HCEC 1CT (cell line): ENCODE measurements around the gene TM2D1.
A peak's percentile ranks its signal among the peaks of the same experiment; 100 is the strongest.
"Not testable (repeated sequence)": the region's sequence is repeated elsewhere in the genome, so short reads cannot be mapped to it uniquely, and the experiment has no call there.

Experiments used
- DNase-seq: peaks from one replicate; pipeline ENCODE4 v3.0.0-alpha.2; 2017

The TM2D1 gene

DNA sequence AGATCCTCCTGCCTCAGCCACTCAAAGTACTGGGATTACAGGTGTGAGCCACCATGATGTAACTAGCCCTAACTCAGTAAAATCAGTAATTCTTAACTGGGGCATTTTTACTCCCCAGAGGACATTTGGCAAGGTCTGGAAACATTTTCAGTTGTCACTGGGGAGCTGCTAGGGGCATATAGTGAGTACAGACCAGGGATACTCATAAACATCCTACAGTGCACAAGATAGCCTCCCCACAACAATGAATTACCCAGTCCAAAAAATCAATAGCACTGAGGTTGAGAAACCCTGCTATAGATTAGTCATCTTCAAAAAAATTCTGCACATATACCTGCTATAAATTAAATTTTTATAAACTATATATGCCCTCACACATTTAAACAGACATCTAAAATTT lies 13.0 kb downstream of the TM2D1 start:
- DNase-seq = no peak

DNA sequence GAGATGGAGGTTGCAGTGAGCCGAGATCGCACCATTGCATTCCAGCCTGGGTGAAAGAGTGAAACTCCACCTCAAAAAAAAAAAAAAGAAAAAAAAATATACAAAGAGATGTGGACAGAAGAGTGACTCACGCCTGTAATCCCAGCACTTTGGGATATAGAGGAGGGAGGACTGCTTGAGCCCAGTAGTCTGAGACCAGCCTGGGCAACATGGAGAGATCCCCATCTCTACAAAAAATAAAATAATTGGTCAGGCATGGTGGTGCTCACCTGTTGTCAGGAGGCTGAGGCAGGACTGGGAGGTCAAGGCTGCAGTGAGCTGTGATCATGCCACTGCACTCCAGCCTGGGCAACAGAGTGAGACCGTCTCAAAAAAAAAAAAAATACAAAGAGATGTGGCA lies 13.7 kb downstream of the TM2D1 start:
- DNase-seq = peak; percentile 59

GRCh38 chr1:61709908-61710289 lies 15.0 kb downstream of the TM2D1 start:
- no peak for DNase-seq

GRCh38 chr1:61708953-61709907 lies 15.7 kb downstream of the TM2D1 start:
- DNase-seq = no peak

DNA sequence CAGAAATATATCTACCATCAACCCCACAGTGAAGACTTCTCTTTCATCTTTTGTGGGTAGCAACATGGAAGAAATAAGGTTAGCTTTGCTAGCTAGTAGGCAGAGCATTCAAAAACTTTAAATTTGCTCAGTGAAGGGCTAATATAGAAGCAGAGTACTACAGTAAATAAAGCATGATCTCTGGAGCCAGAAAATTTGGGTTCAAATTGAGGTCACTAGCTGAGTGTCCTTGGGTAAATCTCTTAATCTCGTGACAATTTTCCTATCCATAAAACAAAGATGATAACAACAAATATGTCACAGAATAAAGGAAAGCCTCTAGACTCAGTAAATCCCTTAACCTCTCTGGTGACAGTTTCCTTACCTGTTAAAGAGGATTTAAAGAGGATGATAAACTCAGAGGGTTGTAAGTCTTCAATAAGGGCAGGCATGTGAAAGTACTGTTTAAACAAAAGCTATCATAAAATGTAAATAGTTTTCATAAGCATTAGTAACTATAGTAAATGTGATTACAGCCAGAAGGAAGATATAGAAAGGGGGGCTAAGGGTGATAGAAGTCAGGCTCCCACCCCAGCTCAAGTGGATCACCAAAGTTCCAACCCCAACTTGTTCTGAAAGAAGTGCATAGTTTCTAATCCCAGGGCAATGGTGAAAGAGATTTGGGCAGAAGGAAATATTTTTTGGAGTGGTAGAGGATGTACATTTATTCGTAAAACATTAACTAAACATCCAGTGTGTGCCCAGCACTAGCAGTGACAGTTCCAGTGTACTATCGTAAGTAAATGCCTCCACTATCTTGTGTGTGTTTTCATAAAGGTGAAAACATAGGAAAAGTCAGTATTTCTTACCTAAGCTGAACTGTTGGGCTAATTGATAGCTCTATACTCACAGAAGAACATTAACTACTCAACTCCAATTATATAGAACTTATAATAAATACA lies 24.8 kb downstream of the TM2D1 start:
- no peak for DNase-seq

GRCh38 chr1:61692155-61692800 lies 32.7 kb downstream of the TM2D1 start:
- DNase-seq = peak; percentile 72

GRCh38 chr1:61687901-61688300 lies 37.0 kb downstream of the TM2D1 start:
- DNase-seq = peak; percentile 57

GRCh38 chr1:61682891-61683290 lies 42.0 kb downstream of the TM2D1 start:
- no peak for DNase-seq

DNA sequence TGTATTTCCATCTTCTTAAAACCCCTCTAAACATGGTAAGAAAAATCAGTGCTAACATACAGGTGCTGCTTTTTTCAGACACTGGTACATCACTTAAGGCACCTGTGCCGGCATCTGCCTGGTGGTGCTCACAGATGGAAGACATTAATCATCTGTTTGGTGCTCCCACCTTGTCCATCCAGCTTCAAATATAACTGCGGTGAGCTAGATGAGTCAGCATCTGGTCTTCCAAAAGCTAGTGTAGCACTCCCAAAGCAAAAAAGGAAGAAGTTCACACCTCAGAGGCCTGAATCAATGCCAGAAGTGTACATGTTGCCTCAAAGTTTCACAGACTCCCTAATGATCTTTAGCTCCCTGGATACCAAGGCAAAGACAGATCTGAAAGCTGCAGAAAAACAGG lies 44.4 kb downstream of the TM2D1 start:
- no peak for DNase-seq

DNA sequence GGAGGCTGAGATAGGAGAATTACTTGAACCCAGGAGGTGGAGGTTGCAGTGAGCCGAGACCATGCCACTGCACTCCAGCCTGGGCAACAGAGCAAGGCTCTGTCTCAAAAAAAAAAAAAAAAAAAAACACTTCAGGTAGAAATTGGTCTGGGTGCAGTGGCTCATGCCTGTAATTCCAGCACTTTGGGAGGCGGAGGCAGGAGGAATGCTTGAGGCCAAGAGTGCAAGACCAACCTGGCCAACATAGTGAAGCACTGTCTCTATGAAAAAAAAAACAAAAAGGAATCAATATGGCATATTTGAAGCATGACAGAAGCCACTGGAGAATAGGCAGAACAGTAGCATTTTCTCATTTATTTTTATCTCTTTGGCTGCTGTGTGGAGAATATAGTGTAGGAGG lies 48.1 kb downstream of the TM2D1 start:
- not testable (repeated sequence) for DNase-seq

GRCh38 chr1:61674221-61674620 lies 50.7 kb downstream of the TM2D1 start:
- peak; percentile 9 for DNase-seq

DNA sequence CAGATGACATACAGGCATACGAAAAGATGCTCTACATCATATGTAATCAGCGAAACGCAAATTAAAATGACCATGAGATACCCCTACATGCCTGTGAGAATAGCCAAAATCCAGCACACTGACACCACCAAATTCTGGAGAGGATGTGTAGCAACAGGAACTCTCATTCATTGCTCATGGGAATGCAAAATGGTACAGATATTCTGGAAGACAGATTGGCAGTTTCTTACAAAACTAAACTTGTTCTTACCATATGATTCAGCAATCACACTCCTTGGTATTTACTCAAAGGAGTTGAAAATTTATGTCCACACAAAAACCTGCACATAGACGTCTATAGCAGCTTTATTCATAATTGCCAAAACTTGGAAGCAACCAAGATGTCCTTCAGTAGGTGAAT lies 52.6 kb downstream of the TM2D1 start:
- DNase-seq = no peak

DNA sequence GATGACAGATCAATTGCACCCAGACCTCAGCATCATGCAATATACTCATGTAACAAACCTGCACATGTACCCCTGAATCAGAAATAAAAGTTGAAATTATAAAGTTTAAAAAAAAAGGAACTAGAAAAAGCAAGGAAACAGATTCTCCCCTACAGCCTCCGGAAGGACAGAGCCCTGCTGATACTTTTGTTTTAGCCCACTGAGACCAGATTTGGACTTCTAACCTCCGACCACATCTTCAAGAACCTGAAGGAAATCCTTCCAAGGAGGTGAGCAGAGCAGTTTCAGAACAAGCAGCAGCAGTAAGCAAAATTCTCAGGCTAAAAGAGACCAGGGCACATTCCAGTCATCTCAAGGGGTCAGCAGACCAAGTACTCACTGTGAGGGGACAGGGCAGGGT lies 54.5 kb downstream of the TM2D1 start:
- DNase-seq = no peak

DNA sequence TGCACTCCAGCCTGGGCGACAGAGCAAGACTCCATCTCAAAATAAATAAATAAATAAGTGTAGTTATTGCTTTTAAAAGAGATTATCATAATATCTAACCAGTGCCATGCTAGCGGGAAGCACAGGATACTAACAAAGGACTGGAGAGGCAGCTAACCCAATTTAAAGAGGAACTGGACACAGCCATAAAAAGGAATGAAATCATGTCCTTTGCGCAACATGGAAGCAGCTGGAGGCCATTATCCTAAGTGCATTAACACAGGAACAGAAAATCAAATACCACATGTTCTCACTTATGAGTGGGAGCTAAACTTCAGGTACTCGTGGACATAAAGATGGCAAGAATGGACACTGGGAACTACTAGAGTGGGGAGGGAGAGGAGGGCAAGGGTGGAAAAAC lies 54.9 kb downstream of the TM2D1 start:
- DNase-seq = no peak

GRCh38 chr1:61659061-61659460 lies 65.9 kb downstream of the TM2D1 start:
- no peak for DNase-seq

DNA sequence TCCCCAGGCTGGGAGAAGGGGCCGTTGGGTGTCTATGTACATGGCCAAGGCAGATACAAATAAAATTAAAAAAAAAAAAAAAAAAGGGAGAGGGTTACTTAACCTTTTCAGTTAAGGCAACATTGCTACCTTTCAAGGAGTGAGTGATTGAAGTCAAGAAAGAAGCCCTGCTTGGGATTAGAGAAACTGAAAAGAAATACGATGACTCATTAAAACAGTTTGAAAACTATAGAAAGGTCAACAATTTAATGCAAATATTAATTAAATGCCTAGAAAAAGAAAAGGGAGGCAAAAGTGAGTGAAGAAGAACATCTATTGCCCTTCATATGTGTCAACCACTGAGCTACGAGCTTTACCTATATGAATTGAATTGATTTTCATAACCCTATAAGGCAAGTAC lies 69.5 kb downstream of the TM2D1 start:
- DNase-seq = no peak

GRCh38 chr1:61654067-61654466 lies 70.9 kb downstream of the TM2D1 start:
- no peak for DNase-seq

GRCh38 chr1:61648983-61649742 lies 75.8 kb downstream of the TM2D1 start:
- DNase-seq = no peak

- no peak for DNase-seq
Measured at GRCh38 chr1:61647142-61647541, 77.8 kb downstream of the TM2D1 start.

- no peak for DNase-seq
Measured at GRCh38 chr1:61645476-61645875, 79.5 kb downstream of the TM2D1 start.

DNA sequence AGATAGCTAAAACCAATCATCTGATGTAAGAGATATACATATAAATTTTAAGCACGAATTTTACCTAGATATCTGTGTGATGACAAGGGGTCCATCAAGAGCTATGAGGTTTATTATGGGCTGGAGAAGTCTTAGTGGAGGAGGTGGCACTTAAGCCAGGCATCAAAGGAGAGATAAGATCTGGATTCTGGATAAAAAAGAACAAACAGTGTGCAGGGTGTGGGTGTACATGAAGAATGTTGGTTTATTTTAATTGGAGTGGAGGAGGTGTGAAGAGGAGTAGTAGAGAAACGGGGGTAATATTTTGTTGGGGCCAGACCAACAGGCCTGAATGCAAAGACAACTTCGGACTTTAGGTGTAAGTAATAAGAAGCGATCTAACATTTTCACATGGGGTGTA lies 80.6 kb downstream of the TM2D1 start:
- DNase-seq = no peak

DNA sequence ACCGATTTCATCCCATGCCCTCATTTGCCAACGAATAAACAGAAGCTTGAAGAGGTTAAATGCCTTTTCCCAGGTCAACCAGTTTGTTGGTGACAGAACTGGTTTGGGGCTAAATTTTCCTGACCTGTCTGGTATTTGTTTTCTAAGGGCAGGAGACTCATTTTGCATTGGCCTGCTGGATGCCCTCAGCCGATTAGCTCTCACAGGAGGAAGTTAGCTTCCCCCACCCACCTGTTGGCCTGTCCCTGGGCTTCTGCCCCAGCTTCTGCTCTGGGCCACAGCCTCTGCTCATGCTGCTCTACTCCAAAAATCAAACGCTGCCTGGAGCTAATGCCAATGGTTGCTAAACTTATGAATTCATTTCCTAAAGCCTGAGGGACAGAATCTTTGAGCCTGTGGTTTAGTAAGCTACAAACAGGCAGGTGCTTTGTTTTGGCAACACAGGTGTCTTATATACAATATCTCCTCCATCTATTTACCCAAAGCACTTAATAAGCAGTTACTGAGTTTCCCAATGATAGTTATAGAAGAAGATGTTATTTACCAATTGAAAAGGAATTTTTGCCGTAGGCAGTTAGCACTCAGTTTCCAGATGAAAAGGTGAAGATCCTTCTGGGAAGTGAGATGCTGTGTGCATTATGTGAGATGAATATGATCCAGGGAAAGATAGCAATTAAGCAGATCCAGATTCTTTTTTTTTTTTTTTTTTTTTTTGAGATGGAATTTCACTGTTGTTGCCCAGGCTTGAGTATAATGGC lies 82.3 kb downstream of the TM2D1 start:
- DNase-seq = no peak
